GM18508 (cell line): ENCODE results near the gene CYBB.
A peak's percentile ranks its signal among the peaks of the same experiment; 100 is the strongest.

Experiments
- ATAC-seq: cut with Tn5 transposase; IDR thresholded peaks from one replicate; pipeline ENCODE4 v1.9.1; 2021; ENCODE audit warnings: moderate number of reproducible peaks; ENCODE audit not compliant: insufficient read depth, unreplicated experiment

CYBB gene

GRCh38 chrX:37783305-37783704 lies 3.4 kb downstream of the CYBB start:
- no peak for ATAC-seq

GRCh38 chrX:37785569-37785968 lies 5.7 kb downstream of the CYBB start:
- ATAC-seq: no peak

GRCh38 chrX:37786624-37787422 lies 7.0 kb downstream of the CYBB start:
- ATAC-seq: peak; percentile 53

GRCh38 chrX:37787423-37787869 lies 7.6 kb downstream of the CYBB start:
- ATAC-seq: peak; percentile 66

GRCh38 chrX:37796310-37796709 lies 16.5 kb downstream of the CYBB start:
- no peak for ATAC-seq

- peak; percentile 80 for ATAC-seq
These were observed 16.9 kb downstream of the CYBB start for GRCh38 chrX:37796805-37797204.

GRCh38 chrX:37799936-37800335 lies 20.1 kb downstream of the CYBB start:
- ATAC-seq: no peak

GRCh38 chrX:37800717-37801116 lies 20.9 kb downstream of the CYBB start:
- no peak for ATAC-seq

GRCh38 chrX:37802028-37802427 lies 22.2 kb downstream of the CYBB start:
- ATAC-seq: no peak

- no peak for ATAC-seq
These were observed 23.2 kb downstream of the CYBB start for GRCh38 chrX:37803057-37803456.

- ATAC-seq: no peak
These were observed 30.1 kb downstream of the CYBB start for GRCh38 chrX:37809970-37810369.

- ATAC-seq: no peak
These were observed 32.3 kb downstream of the CYBB start for GRCh38 chrX:37812110-37812509.

GRCh38 chrX:37813570-37813969 lies 33.7 kb downstream of the CYBB start:
- no peak for ATAC-seq

GRCh38 chrX:37815366-37815765 lies 35.5 kb downstream of the CYBB start:
- ATAC-seq: no peak

GRCh38 chrX:37816766-37817165 lies 36.9 kb downstream of the CYBB start:
- ATAC-seq: no peak

- no peak for ATAC-seq
These were observed 37.3 kb downstream of the CYBB start for GRCh38 chrX:37817176-37817575.

GRCh38 chrX:37817579-37817978 lies 37.7 kb downstream of the CYBB start:
- ATAC-seq: no peak

GRCh38 chrX:37818031-37818430 lies 38.2 kb downstream of the CYBB start:
- ATAC-seq: no peak

GRCh38 chrX:37820646-37821045 lies 40.8 kb downstream of the CYBB start:
- ATAC-seq: no peak

- ATAC-seq: no peak
These were observed 44.8 kb downstream of the CYBB start for GRCh38 chrX:37824491-37825214.

GRCh38 chrX:37825215-37825842 lies 45.5 kb downstream of the CYBB start:
- no peak for ATAC-seq
